ENCODE data around the gene SPATA16. TPM values are rescaled to one million over a fixed set of nuclear protein-coding genes. Genes with fewer than 3 reads are reported as not detected.

The SPATA16 gene
- total and polyA plus RNA-seq, 11 donors: not detected

- no peak for TF ChIP-seq POLR2A (IDR thresholded peaks at IDR 0.05)
- no peak for DNase-seq
- intact Hi-C loops (cut with DNase I): loop anchor here in 3 of 10 donors (5.0 kb wide), 3 partner anchors 51 to 221 kb away; no protein-coding TSS in a partner anchor
- Histone ChIP-seq H3K27me3 (no peaks in the 10 kb centered on the region), H3K36me3 (no peaks in the 10 kb centered on the region), H3K27ac (peak overlapping the region in 10 of 12 donors; percentile 8 to 78 (median 47)), H3K9me3 (no peaks in the 10 kb centered on the region), H3K4me3 (no peak overlapping the region), H3K4me1 (peaks cover 0 to 24% (median 0%) of the 10 kb centered on the region in 12 donors)
- WGBS, 4 donors: 60 to 63% (median 61%) methylated on average over 2 of the region's 2 CpGs
- peak in 3 of 4 donors; percentile 18 to 36 (median 34) for ATAC-seq
These were observed 103.1 kb downstream of the SPATA16 start for GRCh38 chr3:173037840-173038483.

GRCh38 chr3:173030273-173030672 lies 110.8 kb downstream of the SPATA16 start:
- intact Hi-C loops (cut with DNase I): no loop called here
- Histone ChIP-seq H3K27me3 (no peaks in the 10 kb centered on the region), H3K4me3 (no peak overlapping the region), H3K4me1 (no peaks in the 10 kb centered on the region), H3K36me3 (no peaks in the 10 kb centered on the region), H3K9me3 (no peaks in the 10 kb centered on the region), H3K27ac (no peak overlapping the region)
- TF ChIP-seq POLR2A (IDR thresholded peaks at IDR 0.05) (no peak), CTCF (IDR thresholded peaks at IDR 0.05) (no peak)
- DNase-seq (no peak), ATAC-seq (no peak)

GRCh38 chr3:173028351-173028750 lies 112.7 kb downstream of the SPATA16 start:
- Histone ChIP-seq H3K27me3 (no peaks in the 10 kb centered on the region), H3K27ac (no peak overlapping the region), H3K4me3 (no peak overlapping the region), H3K36me3 (no peaks in the 10 kb centered on the region), H3K4me1 (no peaks in the 10 kb centered on the region), H3K9me3 (no peaks in the 10 kb centered on the region)
- WGBS, 4 donors: 93 to 97% (median 96%) methylated on average over 3 of the region's 3 CpGs
- intact Hi-C loops (cut with DNase I): no loop called here
- TF ChIP-seq CTCF (IDR thresholded peaks at IDR 0.05) (no peak), POLR2A (IDR thresholded peaks at IDR 0.05) (no peak)
- no peak for DNase-seq
- no peak for ATAC-seq

GRCh38 chr3:173027429-173027828 lies 113.6 kb downstream of the SPATA16 start:
- intact Hi-C loops (cut with DNase I): no loop called here
- Histone ChIP-seq H3K27me3 (no peaks in the 10 kb centered on the region), H3K4me3 (no peak overlapping the region), H3K36me3 (no peaks in the 10 kb centered on the region), H3K4me1 (no peaks in the 10 kb centered on the region), H3K9me3 (no peaks in the 10 kb centered on the region), H3K27ac (no peak overlapping the region)
- TF ChIP-seq POLR2A (IDR thresholded peaks at IDR 0.05): no peak
- TF ChIP-seq CTCF (IDR thresholded peaks at IDR 0.05): no peak
- DNase-seq (no peak), ATAC-seq (no peak)
- WGBS, 4 donors: 44 to 69% (median 55%) methylated on average over 1 of the region's 1 CpG

- TF ChIP-seq POLR2A (IDR thresholded peaks at IDR 0.05) (no peak), CTCF (IDR thresholded peaks at IDR 0.05) (no peak)
- no peak overlapping the region for H3K27ac ChIP-seq
- no peaks in the 10 kb centered on the region for H3K36me3 ChIP-seq
- H3K4me3 ChIP-seq: no peak overlapping the region
- 71 to 78% (median 74%) methylated on average over 5 of the region's 5 CpGs for WGBS, 4 donors
- H3K4me1 ChIP-seq: no peaks in the 10 kb centered on the region
- no peak for ATAC-seq
- DNase-seq: no peak
- H3K9me3 ChIP-seq: no peaks in the 10 kb centered on the region
- intact Hi-C loops (cut with DNase I): no loop called here
- no peaks in the 10 kb centered on the region for H3K27me3 ChIP-seq
These were observed 115.1 kb downstream of the SPATA16 start for GRCh38 chr3:173025941-173026340.
